ENCODE results near the gene RUNX2. TPM values are rescaled to one million over a fixed set of nuclear protein-coding genes. Genes with fewer than 3 reads are reported as not detected.
"Not testable (repeated sequence)": the region's sequence is repeated elsewhere in the genome, so short reads cannot be mapped to it uniquely, and the experiment has no call there.

RUNX2 gene
- total RNA-seq, 3 donors from 2014 or later, result 2.0 to 4.4 (median 3.4) TPM

GRCh38 chr6:45667766-45668165, 339.6 kb downstream of the RUNX2 start:
- TF ChIP-seq CTCF (IDR thresholded peaks at IDR 0.05), result no peak
- no peak overlapping the region for H3K4me3 ChIP-seq

GRCh38 chr6:45668705-45669104, 340.6 kb downstream of the RUNX2 start:
- no peak for TF ChIP-seq CTCF (IDR thresholded peaks at IDR 0.05)
- ATAC-seq, result no peak
- no peak overlapping the region for H3K4me3 ChIP-seq
- no peak for DNase-seq
- no peaks in the 10 kb centered on the region for H3K36me3 ChIP-seq (ENCODE audit: low read depth)
- intact Hi-C loops (cut with DNase I, micrococcal nuclease), result no loop called here
- peaks cover under 1% of the 10 kb centered on the region for H3K4me1 ChIP-seq (ENCODE audit: low read depth)
- H3K9me3 ChIP-seq, result no peaks in the 10 kb centered on the region

More at GRCh38 chr6:45667766-45668165, 339.6 kb downstream of the RUNX2 start:
- intact Hi-C loops (cut with DNase I, micrococcal nuclease), result no loop called here
- Histone ChIP-seq H3K4me1 (ENCODE audit: low read depth) (peaks cover 3% of the 10 kb centered on the region), H3K36me3 (ENCODE audit: low read depth) (no peaks in the 10 kb centered on the region), H3K9me3 (no peaks in the 10 kb centered on the region)
- ATAC-seq, result no peak
- no peak for DNase-seq

GRCh38 chr6:45673167-45673566, 345.0 kb downstream of the RUNX2 start:
- H3K4me3 ChIP-seq; H3K36me3 ChIP-seq (ENCODE audit: low read depth); DNase-seq; intact Hi-C loops (cut with DNase I, micrococcal nuclease); ATAC-seq; H3K4me1 ChIP-seq (ENCODE audit: low read depth); H3K9me3 ChIP-seq: not testable (repeated sequence)

GRCh38 chr6:45675166-45675565, 347.0 kb downstream of the RUNX2 start:
- ATAC-seq (peak; percentile 14), DNase-seq (peak in 2 of 3 donors; percentile 28 to 63)
- H3K4me3 ChIP-seq; H3K4me1 ChIP-seq (ENCODE audit: low read depth); H3K9me3 ChIP-seq; intact Hi-C loops (cut with DNase I, micrococcal nuclease); H3K36me3 ChIP-seq (ENCODE audit: low read depth): not testable (repeated sequence)

GRCh38 chr6:45675634-45676033, 347.5 kb downstream of the RUNX2 start:
- Histone ChIP-seq H3K4me3 (no peak overlapping the region), H3K9me3 (no peaks in the 10 kb centered on the region), H3K4me1 (ENCODE audit: low read depth) (peaks cover 7% of the 10 kb centered on the region), H3K36me3 (ENCODE audit: low read depth) (no peaks in the 10 kb centered on the region)
- intact Hi-C loops (cut with DNase I, micrococcal nuclease), result no loop called here
- TF ChIP-seq CTCF (IDR thresholded peaks at IDR 0.05), result no peak
- ATAC-seq (peak; percentile 11), DNase-seq (no peak)

GRCh38 chr6:45676380-45676779, 348.2 kb downstream of the RUNX2 start:
- ATAC-seq (no peak), DNase-seq (no peak)
- Histone ChIP-seq H3K36me3 (ENCODE audit: low read depth) (no peaks in the 10 kb centered on the region), H3K4me1 (ENCODE audit: low read depth) (peaks cover 7% of the 10 kb centered on the region), H3K9me3 (no peaks in the 10 kb centered on the region), H3K4me3 (no peak overlapping the region)
- intact Hi-C loops (cut with DNase I, micrococcal nuclease), result no loop called here
- no peak for TF ChIP-seq CTCF (IDR thresholded peaks at IDR 0.05)
